GM12878 (cell line): ENCODE measurements around the gene OR10J5. TPM values are rescaled to one million over a fixed set of nuclear protein-coding genes. Genes with fewer than 3 reads are reported as not detected.

Experiments used
- ATAC-seq: fragments of 200-7000 bp; cut with Tn5 transposase; 3 replicates; pipeline ENCODE4 v1.9.1; 2020; ENCODE audit warnings: mild to moderate bottlenecking, moderate library complexity
- Bru-seq: library from RNA; stranded (reverse); fragments of 400-500 nt; gene quantifications from one replicate; lab custom pipeline; 2021; lab: Mats Ljungman, UMichigan
- BruChase-seq, 2 experiments: library from RNA; stranded (reverse); fragments of 400-500 nt; gene quantifications; one replicate each; lab custom pipeline; 2021; lab: Mats Ljungman, UMichigan
- BruUV-seq: library from RNA; stranded (reverse); fragments of 400-500 nt; replicated peaks from 2 replicates; lab custom pipeline; 2021; lab: Mats Ljungman, UMichigan
- CTCF ChIA-PET: fragments of 300-600 bp; sonication (Branson Sonifier 250); formaldehyde crosslinking; extraction: SDS; loops from one replicate; lab custom pipeline; 2021; ENCODE audit warnings: inconsistent platforms; lab: Yijun Ruan, JAX
- POLR2A ChIA-PET: fragments of 350-600 bp; formaldehyde crosslinking; extraction: SDS; loops from one replicate; lab custom pipeline; 2021; ENCODE audit warnings: inconsistent platforms; lab: Charles Lee
- RAD21 ChIA-PET: fragments of 300-600 bp; sonication (Branson Sonifier 250); formaldehyde crosslinking; loops from one replicate; lab custom pipeline; 2023; ENCODE audit warnings: antibody characterized with exemption; ENCODE audit not compliant: unreplicated experiment; lab: Charles Lee
- SMC1A ChIA-PET: fragments of 300-600 bp; sonication (Branson Sonifier 250); formaldehyde crosslinking; loops from one replicate; lab custom pipeline; 2023; ENCODE audit not compliant: unreplicated experiment, uncharacterized antibody; lab: Charles Lee
- DNase-seq: peaks from one replicate; pipeline ENCODE4 v3.0.0-alpha.2; 2011; ENCODE audit warnings: low read depth, low spot score
- FAIRE-seq: peaks from 3 replicates; lab custom pipeline; 2011; peaks lifted over from hg19 to GRCh38; lab: Jason Lieb, UNC
- H2AFZ ChIP-seq: 2 replicates; pipeline ENCODE4 v1.6.0; 2011; ENCODE audit warnings: low read depth, low read length, control low read depth; ENCODE audit not compliant: control insufficient read depth
- H3K27ac ChIP-seq: 2 replicates; pipeline ENCODE4 v1.5.1; 2011; ENCODE audit warnings: control low read depth; ENCODE audit not compliant: control insufficient read depth, insufficient read depth
- H3K27me3 ChIP-seq, 2 experiments: replicated peaks in 1 of 2; 2 replicates each; pipeline versions ENCODE4 v1.6.0 to v1.6.1; 2011; ENCODE audit warnings: low read length in 1 of 2; ENCODE audit not compliant: control insufficient read depth in 2 of 2, insufficient read depth in 2 of 2
- H3K36me3 ChIP-seq, 2 experiments: 2 replicates each; pipeline ENCODE4 v1.5.1; 2011; ENCODE audit warnings: low read length in 1 of 2; ENCODE audit not compliant: control insufficient read depth in 2 of 2, insufficient read depth in 2 of 2
- H3K4me1 ChIP-seq: 2 replicates; pipeline ENCODE4 v1.6.1; 2011; ENCODE audit warnings: mild to moderate bottlenecking, low read length, moderate library complexity, mixed read lengths; ENCODE audit not compliant: control insufficient read depth, insufficient read depth
- H3K4me2 ChIP-seq: 2 replicates; pipeline ENCODE4 v1.6.0; 2011; ENCODE audit warnings: control low read depth; ENCODE audit not compliant: control insufficient read depth, insufficient read depth
- H3K4me3 ChIP-seq: fragments of 200-600 bp; sonication (generic); 2 replicates; pipeline ENCODE4 v1.5.1; 2016
- H3K79me2 ChIP-seq: 2 replicates; pipeline ENCODE4 v1.6.0; 2011; ENCODE audit warnings: low read length; ENCODE audit not compliant: control insufficient read depth, insufficient read depth
- H3K9ac ChIP-seq: 2 replicates; pipeline ENCODE4 v1.8.0; 2011; ENCODE audit warnings: low read length, control low read depth, mixed read lengths; ENCODE audit not compliant: control insufficient read depth, insufficient read depth
- H3K9me3 ChIP-seq: replicated peaks from 3 replicates; pipeline ENCODE4 v1.5.1; 2011; ENCODE audit warnings: mild to moderate bottlenecking, low read length; ENCODE audit not compliant: control insufficient read depth, insufficient read depth
- H4K20me1 ChIP-seq: 2 replicates; pipeline ENCODE4 v1.6.0; 2011; ENCODE audit not compliant: control insufficient read depth, insufficient read depth
- CHD2 ChIP-seq: IDR thresholded peaks from 2 replicates; pipeline ENCODE4 v1.6.1; 2011; ENCODE audit warnings: low read depth, low read length, improper control_type of control experiment, borderline replicate concordance
- FOS ChIP-seq: IDR thresholded peaks from 3 replicates; pipeline ENCODE4 v1.6.1; 2011; ENCODE audit warnings: borderline replicate concordance; ENCODE audit not compliant: insufficient read length; ENCODE audit errors: extremely low read depth
- HDAC6 ChIP-seq: fragments of 200-600 bp; sonication (generic); IDR thresholded peaks from one replicate; pipeline ENCODE4 v1.8.0; 2017; ENCODE audit warnings: antibody characterized with exemption; ENCODE audit not compliant: unreplicated experiment
- LARP7 ChIP-seq: fragments of 450-650 bp; IDR thresholded peaks from 2 replicates; pipeline ENCODE4 v1.6.1; 2017; ENCODE audit warnings: mild to moderate bottlenecking
- STAT3 ChIP-seq: IDR thresholded peaks from 2 replicates; pipeline ENCODE4 v1.6.1; 2011; ENCODE audit warnings: low read depth, low read length, improper control_type of control experiment
- TBL1XR1 ChIP-seq: IDR thresholded peaks from 2 replicates; pipeline ENCODE4 v1.6.1; 2012; ENCODE audit warnings: low read depth, low read length, improper control_type of control experiment
- TCF7 ChIP-seq: IDR thresholded peaks from 2 replicates; pipeline ENCODE4 v1.6.1; 2014; ENCODE audit warnings: antibody characterized with exemption, borderline replicate concordance
- YY1 ChIP-seq: IDR thresholded peaks from 2 replicates; pipeline ENCODE4 v1.6.1; 2011; ENCODE audit warnings: low read depth, mild to moderate bottlenecking, low read length
- ZNF622 ChIP-seq: fragments of 450-650 bp; IDR thresholded peaks from 2 replicates; pipeline ENCODE4 v1.6.1; 2017; ENCODE audit warnings: mild to moderate bottlenecking, inconsistent platforms
- ZNF687 ChIP-seq: fragments of 450-650 bp; IDR thresholded peaks from 2 replicates; pipeline ENCODE4 v1.6.1; 2017; ENCODE audit warnings: mild to moderate bottlenecking, moderate library complexity
- WGBS: methylation state at CpG from one replicate; pipeline ENCODE4 v1.1.6; 2016; ENCODE audit warnings: low lambda C conversion rate; ENCODE audit not compliant: insufficient replicate concordance, insufficient coverage; ENCODE audit errors: missing lambda C conversion rate; 5-methylcytosine and 5-hydroxymethylcytosine counted together
- in situ Hi-C: fragments of 300-500 bp; cut with MboI; formaldehyde crosslinking; loops from 9 replicates; pipeline ENCODE4 v1.14.3; 2018; ENCODE audit warnings: mixed read lengths
- intact Hi-C: fragments of 100-400 bp; cut with micrococcal nuclease; formaldehyde crosslinking; loops from one replicate; pipeline ENCODE4 v1.14.2; 2022; ENCODE audit not compliant: unreplicated experiment
- long read RNA-seq, 2 experiments: library from polyadenylated mRNA; unstranded; transcript quantifications; one replicate each; pipeline ENCODE4 v2.0.0, GENCODE V29; 2019 to 2020
- polyA minus RNA-seq, 3 experiments: library from RNA; depleted of rRNA, polyadenylated mRNA; stranded (reverse); fragments of >200 nt; gene quantifications; 2 replicates each; pipeline ENCODE4 v1.2.3, GENCODE V29; 2011
- polyA plus RNA-seq, 11 experiments: library from polyadenylated mRNA; depleted of rRNA in 4 of 11; unstranded in 6 of 11; stranded (reverse) in 5 of 11; fragments of >200 nt; fragmentation: Nextera tagmentation in 4 of 11; fragmentation: Illumina TruSeq in 1 of 11; extraction: Ambion mirVana in 4 of 11; extraction: Trizol in 1 of 11; gene quantifications; 1 replicate in 1 of 11; 2 replicates in 10 of 11; pipeline versions ENCODE4 v1.2.1 to v1.2.3, GENCODE V29; 2011 to 2016; ENCODE audit warnings: inconsistent platforms in 2 of 11, missing spikeins in 2 of 11, low read depth in 1 of 11
- total RNA-seq, 4 experiments: library from RNA; depleted of rRNA in 3 of 4; stranded (reverse); fragments of >200 nt in 3 of 4; fragmentation: Illumina TruSeq in 1 of 4; extraction: Trizol in 1 of 4; gene quantifications; 2 replicates each; pipeline versions ENCODE4 v1.2.1 to v1.2.3, GENCODE V29; 2013 to 2021

The OR10J5 gene
- not detected in 2 replicates for total RNA-seq (2013; cell fraction: nucleolus; rRNA removed)
- total RNA-seq (2014; rRNA removed) (not detected in 2 replicates), total RNA-seq (2014; rRNA removed; fragmentation: Illumina TruSeq; extraction: Trizol) (not detected in 2 replicates), total RNA-seq (2021) (not detected in 2 replicates), polyA plus RNA-seq (2011; rRNA removed) (not detected in 2 replicates), polyA plus RNA-seq (2014; fragmentation: Illumina TruSeq; extraction: Trizol) (not detected in 2 replicates), polyA plus RNA-seq (2014; fragmentation: Nextera tagmentation; extraction: Ambion mirVana) (not detected), polyA plus RNA-seq (2014; rRNA removed) (not detected in 2 replicates), polyA plus RNA-seq (2016; fragmentation: Nextera tagmentation; extraction: Ambion mirVana) (not detected), polyA minus RNA-seq (2011; rRNA and poly(A)+ RNA removed) (not detected in 2 replicates), Bru-seq, nascent RNA (not detected), BruChase-seq, experiment 1, labeled RNA remaining after a 6-hour chase (not detected), BruChase-seq, experiment 2, labeled RNA remaining after a 2-hour chase (not detected)
- not detected for polyA plus RNA-seq (2011; ENCODE audit: low read depth)
- not detected in 2 replicates for polyA plus RNA-seq (2011; cell fraction: cytosol; rRNA removed)
- not detected in 2 replicates for polyA plus RNA-seq (2011; cell fraction: nucleus; rRNA removed)
- polyA plus RNA-seq (2012) = not detected in 2 replicates
- not detected in 2 replicates for polyA minus RNA-seq (2011; cell fraction: cytosol; rRNA and poly(A)+ RNA removed)
- not detected in 2 replicates for polyA minus RNA-seq (2011; cell fraction: nucleus; rRNA and poly(A)+ RNA removed)
- long read RNA-seq, experiment 1 = 0 reads
- long read RNA-seq, experiment 2 = 0 reads

GRCh38 chr1:159535907-159536306 is at the start of gene OR10J5:
TSS of gene OR10J5 (minus strand) at chr1:159536007. CDS start at chr1:159536007, 0 bp downstream.
- ATAC-seq = no peak
- BruUV-seq = no TSS peak
- in situ Hi-C loops = no loop called here
- ChIA-PET POLR2A (no interaction called here), CTCF (interaction anchor here (0.6 kb wide), 1 partner anchor 425 kb away, joined by 3 read pairs; no protein-coding TSS in a partner anchor), SMC1A (no interaction called here), RAD21 (no interaction called here)
- FAIRE-seq = no peak
- Histone ChIP-seq H3K4me3 (no peak within 1 kb of the TSS), H3K36me3 (no peaks in the 10 kb centered on the region), H3K9ac (no peak within 1 kb of the TSS), H2AFZ (no peak within 1 kb of the TSS), H4K20me1 (no peaks in the 10 kb centered on the region), H3K9me3 (no peaks in the 10 kb centered on the region), H3K79me2 (no peaks in the 10 kb centered on the region), H3K27me3 (no peaks in the 10 kb centered on the region), H3K4me2 (no peak within 1 kb of the TSS), H3K4me1 (no peaks in the 10 kb centered on the region), H3K27ac (no peak within 1 kb of the TSS)
- TF ChIP-seq LARP7 (no peak), TCF7 (no peak)
- WGBS = 92% methylated on average over 1 of the region's 1 CpG
- intact Hi-C loops = no loop called here
- no peak for DNase-seq

DNA sequence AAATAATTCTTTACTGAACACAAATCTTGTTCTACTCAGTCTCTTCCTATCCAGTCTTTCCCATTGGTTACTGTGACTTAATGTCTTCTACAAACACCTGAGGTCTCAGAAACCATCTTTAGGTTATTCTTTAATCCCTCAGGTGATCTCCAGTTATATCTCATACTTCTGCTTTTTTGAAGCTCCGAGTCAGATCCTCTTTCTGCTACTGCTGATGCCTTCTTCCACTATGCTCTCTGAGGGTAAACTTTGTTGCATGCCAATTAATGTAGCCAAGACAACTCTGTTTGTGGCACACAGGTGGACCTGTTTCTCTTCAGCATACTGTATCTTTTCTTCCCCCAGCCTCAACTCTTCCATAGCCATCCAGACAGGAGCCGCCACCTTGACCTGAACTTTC is 48.7 kb upstream of the OR10J5 start:
- H2AFZ ChIP-seq = no peak overlapping the region
- H3K27ac ChIP-seq = no peak overlapping the region
- in situ Hi-C loops (no loop called here), intact Hi-C loops (no loop called here)
- no TSS peak for BruUV-seq
- 13% methylated on average over 2 of the region's 2 CpGs for WGBS
- H3K9ac ChIP-seq = no peak overlapping the region
- TF ChIP-seq ZNF622 = no peak
- TF ChIP-seq TBL1XR1 = no peak
- TF ChIP-seq CHD2 = no peak
- no peak for TF ChIP-seq FOS
- no peak for TF ChIP-seq STAT3
- no peak for TF ChIP-seq ZNF687
- TF ChIP-seq YY1 = no peak
- no peak for TF ChIP-seq HDAC6
- H3K4me2 ChIP-seq = no peak overlapping the region
- ATAC-seq (no peak), DNase-seq (no peak), FAIRE-seq (peak; percentile 18)
- H3K79me2 ChIP-seq = no peaks in the 10 kb centered on the region
- ChIA-PET POLR2A (no interaction called here), RAD21 (no interaction called here), CTCF (no interaction called here), SMC1A (no interaction called here)
- no peaks in the 10 kb centered on the region for H3K4me1 ChIP-seq
- H4K20me1 ChIP-seq = no peaks in the 10 kb centered on the region
- no peaks in the 10 kb centered on the region for H3K9me3 ChIP-seq
- H3K27me3 ChIP-seq = no peaks in the 10 kb centered on the region
- H3K4me3 ChIP-seq = no peak overlapping the region
- H3K36me3 ChIP-seq = no peaks in the 10 kb centered on the region
